ENCODE measurements around the gene USP32.
"Not testable (repeated sequence)": the region's sequence is repeated elsewhere in the genome, so short reads cannot be mapped to it uniquely, and the experiment has no call there.

USP32 gene

GRCh38 chr17:60215895-60216294 is 176.0 kb downstream of the USP32 start:
- not testable (repeated sequence) for DNase-seq

- DNase-seq = not testable (repeated sequence)
Observed at GRCh38 chr17:60211282-60211681, 180.7 kb downstream of the USP32 start.

GRCh38 chr17:60208302-60208701 is 183.6 kb downstream of the USP32 start:
- not testable (repeated sequence) for DNase-seq

GRCh38 chr17:60205782-60206181 is 186.2 kb downstream of the USP32 start:
- DNase-seq = not testable (repeated sequence)

- DNase-seq = not testable (repeated sequence)
Observed at GRCh38 chr17:60198630-60199029, 193.3 kb downstream of the USP32 start.

GRCh38 chr17:60194141-60194540 is 197.8 kb downstream of the USP32 start:
- not testable (repeated sequence) for DNase-seq

- no peak for DNase-seq
Observed at GRCh38 chr17:60193482-60193881, 198.5 kb downstream of the USP32 start.

GRCh38 chr17:60193032-60193431 is 198.9 kb downstream of the USP32 start:
- not testable (repeated sequence) for DNase-seq

- not testable (repeated sequence) for DNase-seq
Observed at GRCh38 chr17:60190032-60190431, 201.9 kb downstream of the USP32 start.

- DNase-seq = no peak
Observed at GRCh38 chr17:60188759-60189158, 203.2 kb downstream of the USP32 start.

GRCh38 chr17:60186846-60187745 is 204.8 kb downstream of the USP32 start:
- DNase-seq = not testable (repeated sequence)

GRCh38 chr17:60186372-60186771 is 205.6 kb downstream of the USP32 start:
- not testable (repeated sequence) for DNase-seq

- not testable (repeated sequence) for DNase-seq
Observed at GRCh38 chr17:60180380-60180779, 211.6 kb downstream of the USP32 start.

- peak; percentile 23 for DNase-seq
Observed at GRCh38 chr17:60178180-60178579, 213.8 kb downstream of the USP32 start.

- DNase-seq = not testable (repeated sequence)
Observed at GRCh38 chr17:60176763-60177162, 215.2 kb downstream of the USP32 start.

- DNase-seq = not testable (repeated sequence)
Observed at GRCh38 chr17:60174767-60175166, 217.2 kb downstream of the USP32 start.

GRCh38 chr17:60174035-60174434 is 217.9 kb downstream of the USP32 start:
- no peak for DNase-seq

- DNase-seq = no peak
Observed at GRCh38 chr17:60173304-60173819, 218.6 kb downstream of the USP32 start.

GRCh38 chr17:60171753-60172079 is 220.2 kb downstream of the USP32 start:
- DNase-seq = no peak

- no peak for DNase-seq
Observed at GRCh38 chr17:60170835-60171752, 220.8 kb downstream of the USP32 start.

- DNase-seq = no peak
Observed at GRCh38 chr17:60169921-60170817, 221.8 kb downstream of the USP32 start.

GRCh38 chr17:60168654-60169053 is 223.3 kb downstream of the USP32 start:
- DNase-seq = no peak

Measured in NCI-H1105 (cell line).